Left ventricle myocardium superior (tissue), 1 donor: ENCODE measurements around the gene GPR108. TPM values are rescaled to one million over a fixed set of nuclear protein-coding genes. Genes with fewer than 3 reads are reported as not detected.

Source experiments
- ATAC-seq: fragments of 200-7000 bp; cut with Tn5 transposase; one replicate; pipeline ENCODE4 v1.9.1; 2020; ENCODE audit warnings: mild to moderate bottlenecking, moderate library complexity
- DNase-seq: peaks from one replicate; pipeline ENCODE4 v3.0.0-alpha.2; 2020
- intact Hi-C: fragments of 100-400 bp; cut with micrococcal nuclease; formaldehyde crosslinking; loops from one replicate; pipeline ENCODE4 v1.11.0; 2022
- total RNA-seq: library from RNA; stranded (reverse); fragmentation: NEBNext Ultra II Directional; extraction: Animal tissue kit (Norgen Biotek cat#: 25700); gene quantifications from one replicate; pipeline ENCODE4 v1.2.1, GENCODE V29; 2021
- donor health status: DM: no; HTN: yes; CAD: no; lungs with severe emphysema.

Gene GPR108
- total RNA-seq, 1 donor from 2014 or later, result 28.1 TPM

- peak; percentile 2 for ATAC-seq
- intact Hi-C loops, result no loop called here
- peak; percentile 73 for DNase-seq
These were observed 2.7 kb upstream of the GPR108 start for GRCh38 chr19:6739883-6740588.

DNA sequence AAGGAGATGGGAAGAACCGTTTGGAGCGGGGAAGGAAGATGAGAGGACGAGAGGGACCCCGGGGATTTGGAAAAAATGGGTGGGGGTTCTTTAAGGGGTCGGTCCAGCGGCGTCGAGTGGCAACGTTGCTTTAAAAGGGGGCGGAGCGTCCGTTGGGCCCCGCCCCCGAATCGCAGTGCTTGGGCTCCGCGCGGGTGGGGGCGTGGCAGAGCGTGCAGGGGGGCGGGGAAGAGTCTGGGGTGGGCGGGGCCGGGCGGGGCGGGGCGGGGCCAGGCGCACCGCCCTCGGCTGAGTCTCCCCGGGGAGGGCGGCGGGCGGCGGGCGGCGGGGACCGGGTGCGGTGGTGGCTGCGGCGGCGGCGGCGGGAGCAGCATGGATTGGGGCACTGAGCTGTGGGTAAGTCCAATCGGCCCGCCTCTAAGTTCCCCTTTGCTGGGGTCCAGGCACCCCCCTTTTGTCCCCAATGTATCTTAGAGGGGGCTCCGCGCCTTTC lies 2.1 kb upstream of the GPR108 start, which contains the start of gene TRIP10:
TRIP10 (plus strand) TSS at position 291 of the 493 bp plus-strand sequence; CDS start at position 373, 82 bp downstream.
- peak; percentile 96 for DNase-seq
- peak; percentile 37 for ATAC-seq
- intact Hi-C loops, result no loop called here

DNA sequence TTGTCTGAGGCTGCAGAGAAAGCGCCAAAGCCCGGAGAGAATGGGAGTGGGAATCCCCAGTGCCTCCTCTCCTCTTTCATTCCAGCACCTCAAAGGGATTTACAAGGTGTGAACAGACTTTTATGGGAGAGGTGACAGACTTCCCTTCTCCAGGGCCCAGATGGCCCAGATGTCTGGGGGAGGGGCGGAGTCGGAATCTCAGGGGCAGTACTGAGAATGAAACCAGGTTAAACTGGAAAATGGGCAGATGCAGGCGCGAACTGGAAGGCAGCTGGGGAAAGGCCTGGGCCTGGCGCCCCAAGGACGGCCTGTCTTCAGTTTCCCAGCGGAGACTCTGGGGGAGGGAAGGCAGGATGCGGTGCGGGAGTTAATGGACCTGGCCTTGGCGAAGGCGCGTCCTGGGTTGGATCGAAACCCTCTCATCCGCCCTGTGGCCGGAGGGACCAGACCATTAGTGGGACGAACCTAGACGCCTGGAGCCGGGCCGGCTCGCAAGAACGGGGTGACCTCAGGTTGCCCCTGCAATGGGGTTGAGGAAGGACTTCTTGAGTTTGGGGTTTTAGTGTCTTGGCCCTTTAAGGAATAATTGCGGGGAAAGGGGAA lies 1.5 kb upstream of the GPR108 start:
- DNase-seq (peak; percentile 73), ATAC-seq (no peak)
- intact Hi-C loops, result no loop called here

- ATAC-seq (peak; percentile 46), DNase-seq (peak; percentile 93)
- intact Hi-C loops, result no loop called here
These were observed 750 bp upstream of the GPR108 start for GRCh38 chr19:6737873-6738786.

DNA sequence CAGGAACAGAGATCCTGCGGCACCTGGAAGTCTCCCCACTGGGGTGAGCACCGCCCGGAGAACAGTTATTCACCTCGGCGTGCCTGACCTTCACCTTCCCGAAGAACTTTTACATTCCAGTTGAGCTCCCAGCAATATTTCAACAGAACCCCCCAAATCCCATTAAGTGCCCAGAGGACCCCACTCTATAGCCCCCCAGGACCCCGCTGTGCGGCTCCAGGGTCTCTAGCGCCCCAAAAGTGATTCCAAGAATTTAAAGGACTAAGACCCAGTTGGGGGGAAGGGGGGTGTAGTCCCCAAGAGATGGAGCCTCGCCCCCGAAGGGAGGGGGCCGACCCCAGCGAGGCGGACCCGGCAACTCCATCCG lies 480 bp downstream of the GPR108 start:
- DNase-seq (no peak), ATAC-seq (no peak)

GRCh38 chr19:6736169-6736916 lies 1.0 kb downstream of the GPR108 start:
- ATAC-seq (peak; percentile 22), DNase-seq (peak; percentile 83)
- intact Hi-C loops, result no loop called here

More for the DNA sequence above, 480 bp downstream of the GPR108 start:
- intact Hi-C loops, result no loop called here

DNA sequence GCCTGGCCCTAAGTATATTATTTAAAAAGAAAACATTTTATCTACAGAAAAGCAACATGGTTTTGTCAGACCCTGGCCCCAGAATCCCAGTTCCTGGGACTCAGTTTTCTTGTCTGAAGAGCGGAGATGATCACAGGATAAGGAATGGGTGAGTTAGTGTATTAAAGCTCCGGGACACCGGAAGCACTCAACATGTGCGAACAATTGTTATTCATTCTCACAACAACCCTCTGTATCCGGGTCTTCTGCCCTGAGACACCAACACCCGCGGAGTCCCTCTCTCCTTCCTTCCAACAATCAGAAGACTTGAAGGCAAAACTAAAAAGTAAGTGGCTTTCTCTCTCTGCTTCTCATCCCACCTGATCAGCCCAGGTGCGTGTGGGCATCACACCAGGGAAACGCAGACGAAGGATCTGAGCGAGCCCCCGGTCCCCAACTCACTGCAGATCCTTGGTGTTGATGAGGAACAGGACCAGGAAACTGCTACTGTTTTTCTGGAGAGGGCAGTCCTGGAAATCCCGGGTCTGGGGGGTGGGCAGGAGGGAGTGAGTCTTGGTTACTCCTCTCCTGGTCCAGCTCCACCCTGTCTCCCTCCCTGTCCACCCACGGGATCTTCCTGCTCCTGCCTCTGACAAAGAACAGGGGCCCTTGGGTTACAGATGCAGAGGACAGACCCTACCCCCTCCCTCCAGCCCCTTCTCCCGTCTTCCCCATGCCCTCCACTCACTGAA lies 2.0 kb downstream of the GPR108 start:
- intact Hi-C loops, result no loop called here
- DNase-seq, result no peak
- ATAC-seq, result no peak

DNA sequence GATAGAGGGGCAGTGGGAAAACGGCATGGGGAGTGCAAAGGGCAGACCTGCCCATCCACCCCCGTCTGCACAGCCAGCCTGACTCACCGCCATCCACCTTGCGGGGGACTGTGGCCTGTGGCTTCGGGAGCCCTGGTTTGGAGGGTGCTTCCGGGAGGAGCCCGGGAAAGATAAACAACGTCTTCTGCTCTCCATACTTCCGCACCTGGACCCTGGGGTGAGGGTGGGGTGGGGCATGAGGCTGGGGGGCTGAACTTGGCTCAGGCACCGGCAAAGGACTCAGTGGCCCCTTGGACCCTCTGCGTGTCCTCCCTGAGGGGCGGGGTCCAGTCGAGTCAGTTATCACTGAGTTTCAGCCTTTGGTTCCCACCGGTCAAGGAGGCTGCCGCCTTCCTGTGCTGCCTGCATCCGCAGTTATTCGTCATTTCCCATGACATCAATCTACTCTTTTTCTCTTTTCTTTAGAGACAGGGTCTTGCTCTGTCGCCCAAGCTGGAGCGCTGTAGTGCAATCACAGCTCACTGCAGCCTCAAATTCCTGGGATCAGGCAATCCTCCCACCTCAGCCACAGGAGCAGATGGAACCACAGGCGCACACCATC lies 3.2 kb downstream of the GPR108 start:
- no peak for ATAC-seq
- intact Hi-C loops, result no loop called here
- DNase-seq, result peak; percentile 25

GRCh38 chr19:6733338-6734095 lies 3.9 kb downstream of the GPR108 start:
- intact Hi-C loops, result no loop called here
- ATAC-seq (no peak), DNase-seq (no peak)

DNA sequence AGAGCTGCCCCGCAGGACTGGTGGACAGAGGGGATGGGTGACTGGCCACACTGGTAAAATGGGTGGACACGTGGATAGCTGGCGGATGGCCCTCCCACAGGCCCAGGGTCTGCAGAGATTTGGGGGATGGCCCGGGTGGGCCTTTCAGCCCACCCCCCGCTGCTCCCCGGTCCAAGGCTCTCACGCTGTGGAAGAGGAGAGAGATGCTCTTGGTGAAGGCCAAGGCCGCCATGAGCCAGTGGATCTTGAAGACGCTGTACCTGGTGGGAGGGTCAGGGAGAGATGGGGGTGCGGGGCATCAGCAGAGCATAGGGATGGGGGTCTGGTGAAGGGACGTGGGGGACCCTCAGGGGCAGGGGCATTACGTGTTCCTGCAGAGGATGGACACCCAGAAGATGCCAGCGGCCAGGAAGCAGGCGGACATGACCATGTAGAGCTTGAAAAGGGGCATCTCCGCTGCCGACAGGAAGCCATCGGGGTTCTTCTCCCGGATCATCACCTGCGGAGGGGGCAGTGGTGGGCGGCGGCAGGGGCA lies 4.5 kb downstream of the GPR108 start:
- ATAC-seq (no peak), DNase-seq (no peak)
- intact Hi-C loops, result no loop called here

- intact Hi-C loops, result no loop called here
- peak; percentile 24 for DNase-seq
- no peak for ATAC-seq
These were observed 5.6 kb downstream of the GPR108 start for GRCh38 chr19:6731822-6732221.

DNA sequence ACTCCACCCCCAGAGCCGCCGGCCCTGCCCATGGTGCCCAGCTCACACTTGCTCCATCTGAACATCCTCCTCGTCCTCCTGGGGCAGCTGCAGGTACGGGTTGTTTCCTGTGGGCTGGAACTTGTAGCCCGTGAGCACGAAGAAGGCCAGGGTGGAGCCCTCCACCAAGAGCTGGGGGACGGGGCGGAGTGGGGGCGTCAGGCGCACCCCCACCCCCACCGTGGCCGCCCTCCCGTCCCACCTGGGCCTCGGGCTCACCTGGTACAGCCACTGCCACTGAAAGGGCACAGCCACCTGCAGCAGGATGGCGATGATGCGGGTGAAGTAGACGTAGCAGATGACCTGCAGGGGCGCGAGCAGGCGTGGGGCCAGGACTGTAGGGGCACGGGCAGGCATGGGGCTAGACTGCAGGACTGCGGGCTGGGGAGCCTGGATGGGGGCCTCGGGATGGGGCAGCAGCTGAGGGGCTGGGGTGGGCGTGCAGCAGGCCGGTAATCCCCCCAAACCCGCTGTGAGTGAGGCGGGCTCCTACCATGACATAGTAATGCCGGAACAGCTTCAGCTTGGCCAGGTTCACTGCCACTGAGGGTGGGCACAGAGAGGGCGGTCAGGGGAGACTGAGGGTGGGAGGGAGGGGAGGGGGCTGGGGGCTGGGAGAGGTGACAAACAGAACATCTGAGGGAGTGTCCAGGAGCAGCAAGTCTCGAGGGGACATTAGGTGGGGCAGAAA lies 6.3 kb downstream of the GPR108 start:
- DNase-seq, result peak; percentile 22
- no peak for ATAC-seq
- intact Hi-C loops, result no loop called here

- intact Hi-C loops, result no loop called here
- ATAC-seq (peak; percentile 39), DNase-seq (no peak)
These were observed 7.1 kb downstream of the GPR108 start for GRCh38 chr19:6730153-6730804.

- DNase-seq, result no peak
- intact Hi-C loops, result no loop called here
- no peak for ATAC-seq
These were observed 7.7 kb downstream of the GPR108 start for GRCh38 chr19:6729573-6730152.

- intact Hi-C loops, result no loop called here
- DNase-seq (no peak), ATAC-seq (peak; percentile 38)
These were observed 9.0 kb downstream of the GPR108 start for GRCh38 chr19:6728346-6728745.
